HepG2 (cell line): Measurements from ENCODE around the gene ARGLU1. TPM values are rescaled to one million over a fixed set of nuclear protein-coding genes. Genes with fewer than 3 reads are reported as not detected.

Experiments
- MBNL3 ChIP-seq: fragments of 250-450 bp; sonication (Bioruptor Pico); conservative IDR thresholded peaks from 2 replicates; pipeline ENCODE4 v1.8.0; 2022; ENCODE audit warnings: mild to moderate bottlenecking, inconsistent platforms
- MEIS1 ChIP-seq: sonication (generic); formaldehyde crosslinking; IDR thresholded peaks from 2 replicates; pipeline ENCODE4 v1.9.0; 2021; ENCODE audit warnings: mild to moderate bottlenecking, missing genetic modification reagents, moderate library complexity, borderline replicate concordance
- ZNF280D ChIP-seq: sonication (generic); formaldehyde crosslinking; IDR thresholded peaks from 2 replicates; pipeline ENCODE4 v1.5.1; 2020; ENCODE audit warnings: mild to moderate bottlenecking, missing genetic modification reagents
- ZNF407 ChIP-seq: sonication (generic); formaldehyde crosslinking; IDR thresholded peaks from one replicate; pipeline ENCODE4 v1.5.1; 2020; ENCODE audit warnings: mild to moderate bottlenecking, missing genetic modification reagents; ENCODE audit errors: not compliant biosample characterization
- polyA plus RNA-seq, 8 experiments: library from polyadenylated mRNA; depleted of rRNA in 3 of 8; stranded (reverse) in 7 of 8; unstranded in 1 of 8; fragments of >200 nt; fragmentation: Illumina TruSeq in 4 of 8; extraction: Trizol in 4 of 8; gene quantifications; 2 replicates each; pipeline versions ENCODE4 v1.2.1 to v1.2.3, GENCODE V29; 2011 to 2016; ENCODE audit warnings: low read depth in 4 of 8, missing spikeins in 1 of 8, mixed read lengths in 1 of 8; ENCODE audit not compliant: insufficient read depth in 1 of 8
- total RNA-seq, 5 experiments: library from RNA; depleted of rRNA; stranded (reverse); fragments of >200 nt; fragmentation: Illumina TruSeq; extraction: Trizol; gene quantifications; 2 replicates each; pipeline ENCODE4 v1.2.3, GENCODE V29; 2016; ENCODE audit warnings: low read depth in 1 of 5
- TF ChIP-seq, protein P1 (sequence below), 2 experiments: sonication (generic) in 1 of 2; formaldehyde crosslinking in 1 of 2; IDR thresholded peaks; 2 replicates each; pipeline versions ENCODE4 v1.5.1 to v1.6.1; 2011 to 2020; ENCODE audit warnings: borderline replicate concordance in 1 of 2, low read depth in 1 of 2, low read length in 1 of 2, mild to moderate bottlenecking in 1 of 2, missing genetic modification reagents in 1 of 2, moderate library complexity in 1 of 2
- TF ChIP-seq, protein P2 (sequence below): sonication (generic); formaldehyde crosslinking; IDR thresholded peaks from 2 replicates; pipeline ENCODE4 v1.8.0; 2022; ENCODE audit warnings: mild to moderate bottlenecking, missing genetic modification reagents

The ARGLU1 gene
- total and polyA plus RNA-seq, 2 of the 13 experiments (the other 11 are each of a cell fraction or from before 2014, with no cell fraction given): 47.1 to 70.6 TPM

GRCh38 chr13:106573284-106573846, 5.4 kb upstream of the ARGLU1 start (continued):
- TF ChIP-seq ZNF407 (CRISPR knock-in tag): no peak
- no peak for TF ChIP-seq MEIS1 (CRISPR knock-in tag)
- TF ChIP-seq, protein P1, sequence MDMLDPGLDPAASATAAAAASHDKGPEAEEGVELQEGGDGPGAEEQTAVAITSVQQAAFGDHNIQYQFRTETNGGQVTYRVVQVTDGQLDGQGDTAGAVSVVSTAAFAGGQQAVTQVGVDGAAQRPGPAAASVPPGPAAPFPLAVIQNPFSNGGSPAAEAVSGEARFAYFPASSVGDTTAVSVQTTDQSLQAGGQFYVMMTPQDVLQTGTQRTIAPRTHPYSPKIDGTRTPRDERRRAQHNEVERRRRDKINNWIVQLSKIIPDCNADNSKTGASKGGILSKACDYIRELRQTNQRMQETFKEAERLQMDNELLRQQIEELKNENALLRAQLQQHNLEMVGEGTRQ (IDR thresholded peaks at IDR 0.05; ENCODE audit: low read depth, low read length): no peak
- TF ChIP-seq, protein P1 (CRISPR knock-in tag; IDR thresholded peaks at IDR 0.05; ENCODE audit: borderline replicate concordance): no peak
- no peak for TF ChIP-seq MBNL3 (CRISPR knock-in tag)
- TF ChIP-seq, protein P2, sequence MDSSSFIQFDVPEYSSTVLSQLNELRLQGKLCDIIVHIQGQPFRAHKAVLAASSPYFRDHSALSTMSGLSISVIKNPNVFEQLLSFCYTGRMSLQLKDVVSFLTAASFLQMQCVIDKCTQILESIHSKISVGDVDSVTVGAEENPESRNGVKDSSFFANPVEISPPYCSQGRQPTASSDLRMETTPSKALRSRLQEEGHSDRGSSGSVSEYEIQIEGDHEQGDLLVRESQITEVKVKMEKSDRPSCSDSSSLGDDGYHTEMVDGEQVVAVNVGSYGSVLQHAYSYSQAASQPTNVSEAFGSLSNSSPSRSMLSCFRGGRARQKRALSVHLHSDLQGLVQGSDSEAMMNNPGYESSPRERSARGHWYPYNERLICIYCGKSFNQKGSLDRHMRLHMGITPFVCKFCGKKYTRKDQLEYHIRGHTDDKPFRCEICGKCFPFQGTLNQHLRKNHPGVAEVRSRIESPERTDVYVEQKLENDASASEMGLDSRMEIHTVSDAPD (CRISPR knock-in tag): no peak
- TF ChIP-seq ZNF280D (CRISPR knock-in tag): no peak
